GM18873 (cell line): ENCODE data around the gene RFC2.
A peak's percentile ranks its signal among the peaks of the same experiment; 100 is the strongest.
"Not testable (repeated sequence)": the region's sequence is repeated elsewhere in the genome, so short reads cannot be mapped to it uniquely, and the experiment has no call there.

Experiments
- ATAC-seq: cut with Tn5 transposase; IDR thresholded peaks from one replicate; pipeline ENCODE4 v1.9.1; 2021; ENCODE audit warnings: mild to moderate bottlenecking, moderate library complexity, moderate number of reproducible peaks; ENCODE audit not compliant: unreplicated experiment, low FRiP score

Gene RFC2

DNA sequence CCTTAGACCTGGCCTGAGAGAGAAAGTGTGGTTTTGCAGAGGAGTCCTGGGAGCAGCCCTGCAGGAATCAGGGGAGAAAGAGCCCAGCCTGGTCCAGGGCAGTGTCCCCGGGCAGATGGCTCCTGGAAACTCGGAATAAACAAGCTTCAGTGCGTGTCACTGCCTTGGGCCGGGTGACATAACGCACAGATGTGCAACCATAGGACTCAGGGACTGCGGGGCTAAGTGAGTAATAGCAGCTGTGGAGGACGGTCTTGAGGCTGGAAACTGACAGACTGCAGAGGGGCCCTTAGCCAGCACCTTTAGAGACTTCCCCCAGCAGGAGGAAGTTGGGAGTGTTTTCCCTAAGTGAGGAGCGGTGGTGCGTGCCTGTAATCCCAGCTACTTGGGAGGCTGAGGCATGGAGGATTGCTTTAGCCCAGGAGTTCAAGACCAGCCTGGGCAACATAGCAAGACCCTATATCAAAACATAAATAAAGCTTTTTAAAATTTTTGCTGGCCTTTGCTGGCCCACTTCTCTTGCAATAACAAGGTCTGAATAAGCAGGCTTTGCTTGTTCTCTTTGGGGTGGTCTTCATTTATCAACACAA, 29.8 kb upstream of the RFC2 start:
- ATAC-seq = no peak

DNA sequence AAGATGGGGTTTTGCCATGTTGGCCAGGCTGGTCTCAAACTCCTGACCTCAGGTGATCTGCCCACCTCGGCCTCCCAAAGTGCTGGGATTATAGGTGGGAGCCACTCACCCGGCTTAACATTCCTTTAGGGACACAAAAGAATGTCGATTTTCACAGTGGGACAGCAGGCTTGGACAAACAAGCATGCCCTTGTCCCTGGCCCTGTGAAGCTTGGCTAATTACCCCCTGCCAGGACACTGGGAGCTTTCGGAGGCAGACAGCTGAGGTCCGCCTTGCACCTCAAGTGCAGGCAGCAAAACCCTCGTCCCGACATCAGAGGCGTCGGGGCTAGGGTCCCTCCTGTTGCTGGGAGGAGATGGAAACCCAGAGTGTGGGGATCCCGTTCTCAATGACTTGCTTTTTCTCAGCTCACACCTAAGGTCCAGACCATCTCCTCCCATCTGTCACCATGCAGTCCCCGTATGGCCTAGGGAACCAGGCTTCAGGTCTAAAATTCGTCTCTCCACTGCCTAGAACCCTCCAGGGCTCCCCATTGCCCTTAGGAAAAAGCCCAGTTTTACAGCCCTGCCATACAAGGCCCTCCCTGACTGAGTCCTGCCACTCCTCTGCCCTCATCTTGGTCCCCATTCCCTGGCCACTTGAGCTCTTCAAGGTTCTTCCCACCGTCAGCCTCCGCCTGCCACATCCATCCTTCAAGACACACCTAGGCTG, 28.7 kb upstream of the RFC2 start:
- no peak for ATAC-seq

DNA sequence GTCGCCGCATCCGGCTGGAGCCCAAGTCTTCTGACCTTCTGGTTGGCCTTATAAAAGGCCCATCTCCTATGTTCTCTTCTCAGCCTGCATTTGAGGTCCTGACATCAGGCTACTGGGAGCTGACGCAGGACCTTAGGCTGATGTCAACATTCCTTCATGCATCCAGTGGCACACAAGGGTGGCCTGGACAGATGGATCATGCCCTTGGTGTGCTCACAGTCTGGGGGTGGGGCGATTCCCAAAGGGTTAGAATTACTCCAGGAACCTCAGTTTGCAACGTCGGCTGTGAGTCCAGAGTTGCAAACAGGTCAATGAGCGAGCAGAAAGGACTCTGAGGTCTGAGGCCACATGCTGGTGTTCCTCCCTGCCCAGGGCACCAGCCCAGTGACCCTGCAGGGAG, 26.8 kb upstream of the RFC2 start:
- no peak for ATAC-seq

GRCh38 chr7:74277636-74278035, 23.4 kb upstream of the RFC2 start:
- ATAC-seq = no peak

GRCh38 chr7:74275401-74275881, 21.2 kb upstream of the RFC2 start:
- no peak for ATAC-seq

- peak; percentile 66 for ATAC-seq
Measured at GRCh38 chr7:74272305-74273038, 18.3 kb upstream of the RFC2 start.

GRCh38 chr7:74271742-74272141, 17.5 kb upstream of the RFC2 start:
- ATAC-seq = no peak

DNA sequence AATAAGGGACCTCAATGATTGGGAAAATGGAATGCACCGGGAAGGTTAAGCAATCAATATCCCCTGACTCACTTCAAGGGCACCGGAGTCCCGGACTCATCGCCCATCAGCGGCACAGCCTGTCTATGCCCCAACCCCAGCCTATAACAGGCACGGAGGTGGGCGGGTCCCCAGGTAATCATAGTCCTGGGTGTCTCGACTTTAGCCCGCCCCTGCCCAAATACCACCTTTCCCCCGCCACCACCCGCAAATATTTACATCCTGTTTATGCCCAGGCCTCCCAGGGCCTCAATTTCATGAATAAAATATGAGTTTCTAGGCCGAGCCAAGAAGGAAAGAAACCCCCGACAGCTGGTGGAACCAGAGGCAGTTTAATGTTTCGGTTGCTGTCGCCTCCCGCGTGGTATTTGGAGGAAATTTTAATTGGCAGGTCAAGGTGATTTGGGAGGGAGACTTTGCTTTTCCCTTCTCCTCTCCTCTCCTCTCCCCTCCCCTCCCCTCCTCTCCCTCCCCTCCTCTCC, 15.6 kb upstream of the RFC2 start:
- peak; percentile 34 for ATAC-seq

GRCh38 chr7:74267756-74268565, 13.8 kb upstream of the RFC2 start:
- ATAC-seq = no peak

- ATAC-seq = no peak
Measured at GRCh38 chr7:74266191-74266963, 12.2 kb upstream of the RFC2 start.

DNA sequence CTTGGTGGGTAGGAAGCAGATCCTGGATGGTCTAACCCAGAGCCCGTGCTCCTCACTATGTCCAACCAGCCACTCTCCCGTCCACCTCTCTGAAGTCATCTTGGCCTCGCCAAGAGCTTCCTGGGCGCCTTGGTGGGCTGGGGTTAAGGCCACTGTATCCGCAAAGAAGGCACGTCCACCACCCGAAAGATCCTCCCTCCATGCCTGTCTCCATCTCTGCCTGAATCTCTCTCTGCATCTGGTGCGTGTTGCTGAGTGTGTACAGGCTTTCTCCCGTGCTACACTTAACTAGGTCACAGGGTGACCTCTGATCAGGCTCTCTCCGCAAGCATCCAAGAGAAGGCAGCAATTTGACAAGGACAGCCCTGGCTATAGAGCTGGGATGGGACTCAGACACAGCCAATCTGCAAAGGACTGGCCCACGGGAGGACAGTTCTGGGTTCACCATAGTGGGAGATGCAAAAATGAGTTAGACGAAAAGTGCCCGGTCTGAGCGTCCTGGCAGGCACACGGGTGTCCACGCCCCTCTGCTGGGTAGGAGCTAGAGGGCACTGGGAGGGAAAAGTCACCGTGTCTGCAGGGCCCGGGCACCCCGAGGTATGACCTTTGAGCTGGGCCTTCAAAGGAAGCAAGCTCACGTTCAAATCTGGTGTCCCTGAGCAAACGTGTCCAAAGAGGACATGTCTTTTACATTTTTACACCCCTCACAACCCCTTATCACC, 9.4 kb upstream of the RFC2 start:
- no peak for ATAC-seq

DNA sequence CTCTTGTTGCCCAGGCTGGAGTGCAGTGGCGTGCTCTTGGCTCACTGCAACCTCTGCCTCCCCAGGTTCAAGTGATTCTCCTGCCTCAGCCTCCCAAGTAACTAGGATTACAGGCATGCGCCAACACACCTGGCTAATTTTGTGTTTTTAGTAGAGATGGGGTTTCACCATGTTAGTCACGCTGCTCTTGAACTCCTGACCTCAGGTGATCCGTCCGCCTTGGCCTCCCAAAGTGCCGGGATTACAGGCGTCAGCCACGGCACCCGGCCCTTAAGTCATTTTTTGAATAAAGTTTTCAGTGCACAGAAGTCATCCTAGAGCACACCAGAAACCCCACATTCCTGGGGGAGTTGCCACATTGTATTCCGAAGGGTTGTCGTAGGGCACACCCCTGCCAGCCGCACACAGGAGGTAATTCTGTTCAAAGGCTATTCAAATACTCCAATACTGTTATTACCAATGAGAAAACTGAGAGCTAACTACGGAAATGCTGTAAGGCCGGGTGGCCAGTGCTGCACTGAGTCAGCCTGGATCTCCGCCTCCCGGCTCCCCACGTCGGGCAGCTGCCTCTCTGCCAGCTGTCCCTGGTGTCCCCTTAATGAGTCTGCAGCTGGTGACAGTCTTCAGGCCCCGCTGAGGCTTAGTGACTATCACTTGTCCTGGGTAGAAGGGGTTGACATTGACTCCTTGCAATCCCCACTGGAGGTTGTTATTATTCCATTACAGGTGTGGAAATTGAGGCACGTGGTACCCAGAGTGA, 8.6 kb upstream of the RFC2 start:
- ATAC-seq = no peak

DNA sequence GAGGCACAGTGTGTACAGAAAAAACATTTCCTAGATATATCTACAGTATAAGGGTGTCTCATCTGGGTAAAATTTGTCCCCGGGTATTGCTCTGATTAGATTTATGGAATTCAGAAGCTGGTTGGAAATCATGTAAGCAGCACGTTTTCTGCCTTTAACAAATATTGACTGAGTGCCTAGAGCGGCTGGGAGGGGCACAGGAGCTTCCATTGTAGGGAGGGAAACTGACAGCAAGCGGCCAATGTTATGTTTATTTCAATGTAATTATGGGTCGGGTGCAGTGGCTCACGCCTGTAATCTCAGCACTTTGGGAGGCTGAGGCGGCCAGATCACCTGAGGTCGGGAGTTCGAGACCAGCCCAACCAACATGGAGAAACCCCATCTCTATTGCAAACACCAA, 4.4 kb upstream of the RFC2 start:
- ATAC-seq = no peak

DNA sequence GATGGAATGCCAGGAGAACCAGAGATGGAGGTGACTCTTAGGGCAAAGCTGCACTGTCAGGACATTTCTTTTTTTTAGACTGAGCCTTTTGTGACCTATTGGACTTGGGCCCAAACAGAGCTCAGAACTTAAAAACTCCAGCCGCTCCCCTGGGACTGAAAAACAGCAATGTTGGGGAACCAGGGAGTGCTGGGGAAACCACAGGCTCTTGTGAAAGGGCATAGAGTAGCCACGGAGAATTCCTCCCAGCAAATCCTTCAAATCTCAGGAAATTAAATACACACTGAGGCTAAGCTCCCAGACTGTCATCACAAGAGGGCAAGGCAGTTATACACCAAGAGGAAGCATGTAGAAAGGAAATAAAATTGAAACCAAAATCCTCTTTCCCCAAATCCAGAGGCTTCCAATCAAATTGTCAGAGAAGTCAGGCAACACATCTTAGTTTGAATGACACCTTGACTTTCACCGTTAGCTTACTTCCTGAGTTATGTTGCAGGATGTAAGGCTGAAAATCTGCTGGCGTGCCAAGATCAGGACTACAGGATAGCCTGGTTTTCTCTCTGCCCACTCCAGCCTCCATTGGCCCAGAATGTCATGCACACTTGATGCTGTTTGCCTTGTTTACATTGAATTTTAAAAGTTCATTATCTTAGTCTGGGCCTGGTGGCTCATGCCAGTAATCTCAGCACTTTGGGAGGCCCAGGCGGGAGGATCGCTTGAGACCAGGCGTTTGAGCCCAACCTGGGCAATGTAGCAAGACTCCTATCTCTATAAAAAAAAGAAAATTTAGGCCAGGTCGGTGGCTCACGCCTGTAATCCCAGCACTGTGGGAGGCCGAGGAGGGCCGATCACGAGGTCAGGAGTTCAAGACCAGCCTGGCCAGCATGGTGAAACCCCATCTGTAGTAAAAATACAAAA, 2.6 kb upstream of the RFC2 start:
- ATAC-seq = no peak

GRCh38 chr7:74255461-74255860, 1.3 kb upstream of the RFC2 start:
- ATAC-seq = not testable (repeated sequence)

DNA sequence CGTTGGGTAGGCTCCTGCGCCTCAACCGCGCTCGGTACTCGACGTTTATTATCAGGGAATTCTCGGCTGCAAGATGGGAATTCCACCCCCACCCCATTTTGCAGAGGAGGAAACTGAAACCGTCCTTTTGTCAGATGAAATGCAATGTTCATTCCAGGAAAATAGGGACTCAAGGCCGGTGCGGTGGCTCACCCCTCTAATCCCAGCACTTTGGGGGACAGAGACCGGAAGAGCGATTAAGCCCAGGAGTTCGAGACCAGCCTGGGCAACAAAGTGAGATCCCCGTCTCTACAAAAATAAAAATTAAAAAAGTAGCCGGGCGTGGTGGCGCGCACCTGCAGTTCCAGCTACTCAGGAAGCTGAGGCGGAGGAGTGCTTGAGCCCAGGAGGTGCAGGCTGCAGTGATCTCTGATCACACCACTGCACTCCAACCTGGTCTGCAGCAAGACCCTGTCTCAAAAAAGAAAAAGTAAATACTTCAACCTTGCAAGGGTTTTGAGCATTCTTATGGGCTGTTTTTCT, 720 bp upstream of the RFC2 start:
- no peak for ATAC-seq

DNA sequence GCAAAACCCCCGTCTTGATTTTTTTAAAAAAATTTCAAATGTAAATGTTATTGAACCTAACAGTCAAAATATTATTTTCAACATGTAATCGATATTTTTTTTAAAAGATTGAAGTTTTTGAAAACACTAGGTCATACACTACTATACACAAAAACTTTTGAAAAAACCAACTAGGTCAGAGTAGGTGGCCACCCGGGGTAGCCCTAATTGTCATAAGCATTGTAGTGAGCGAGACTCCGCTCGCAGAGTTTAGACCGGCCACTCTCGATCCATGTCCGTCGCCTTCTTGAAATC, 417 bp downstream of the RFC2 start:
- peak; percentile 0 for ATAC-seq
